Neural progenitor cell (in vitro differentiated cells): ENCODE results near the gene BRD7. TPM values are rescaled to one million over a fixed set of nuclear protein-coding genes. Genes with fewer than 3 reads are reported as not detected.

ENCODE experiments used
- DNase-seq: peaks from one replicate; pipeline ENCODE4 v3.0.0-alpha.2; 2016; ENCODE audit warnings: low spot score
- H2AFZ ChIP-seq: fragments of 200-600 bp; sonication (generic); replicated peaks from 2 replicates; pipeline ENCODE4 v1.6.1; 2016; ENCODE audit warnings: antibody characterized with exemption
- H3F3A ChIP-seq: fragments of 200-600 bp; sonication (generic); 2 replicates; pipeline ENCODE4 v1.6.1; 2016; ENCODE audit warnings: antibody characterized with exemption, low read depth
- H3K27ac ChIP-seq: fragments of 200-600 bp; sonication (generic); 2 replicates; pipeline ENCODE4 v1.5.1; 2016; ENCODE audit warnings: mild to moderate bottlenecking
- H3K27me3 ChIP-seq: fragments of 200-600 bp; sonication (generic); 2 replicates; pipeline ENCODE4 v1.6.1; 2016; ENCODE audit warnings: mild to moderate bottlenecking, moderate library complexity
- H3K36me3 ChIP-seq: fragments of 200-600 bp; sonication (generic); 2 replicates; pipeline ENCODE4 v1.5.1; 2016
- H3K4me1 ChIP-seq: fragments of 200-600 bp; sonication (generic); 2 replicates; pipeline ENCODE4 v1.6.1; 2016; ENCODE audit warnings: mixed run types
- H3K4me2 ChIP-seq: fragments of 200-600 bp; sonication (generic); 2 replicates; pipeline ENCODE4 v1.6.1; 2016
- H3K4me3 ChIP-seq: fragments of 200-600 bp; sonication (generic); 2 replicates; pipeline ENCODE4 v1.5.1; 2016
- H3K79me2 ChIP-seq: fragments of 200-600 bp; sonication (generic); 2 replicates; pipeline ENCODE4 v1.6.1; 2016; ENCODE audit warnings: low read depth
- H3K9ac ChIP-seq: fragments of 200-600 bp; sonication (generic); 2 replicates; pipeline ENCODE4 v1.6.1; 2016
- H3K9me3 ChIP-seq: fragments of 200-600 bp; sonication (generic); 2 replicates; pipeline ENCODE4 v1.5.1; 2016; ENCODE audit warnings: low read depth
- H4K20me1 ChIP-seq: fragments of 200-600 bp; sonication (generic); 2 replicates; pipeline ENCODE4 v1.6.1; 2016; ENCODE audit warnings: low read depth
- H3K27ac Mint-ChIP-seq: 3 replicates; pipeline ENCODE4 v1.8.0; 2021; ENCODE audit warnings: mixed read lengths
- H3K27me3 Mint-ChIP-seq: 2 replicates; pipeline ENCODE4 v1.8.0; 2022; ENCODE audit warnings: low read depth, mild to moderate bottlenecking, inconsistent platforms, moderate library complexity, mixed read lengths; ENCODE audit not compliant: insufficient read depth
- H3K36me3 Mint-ChIP-seq: 3 replicates; pipeline ENCODE4 v1.8.0; 2021; ENCODE audit warnings: mixed read lengths
- H3K4me1 Mint-ChIP-seq: 3 replicates; pipeline ENCODE4 v1.8.0; 2021; ENCODE audit warnings: mixed read lengths
- H3K4me3 Mint-ChIP-seq: 3 replicates; pipeline ENCODE4 v1.8.0; 2021; ENCODE audit warnings: mild to moderate bottlenecking, moderate library complexity, mixed read lengths
- H3K9me3 Mint-ChIP-seq: 3 replicates; pipeline ENCODE4 v1.8.0; 2020; ENCODE audit warnings: mixed read lengths
- CTCF ChIP-seq: fragments of 200-600 bp; sonication (generic); IDR thresholded peaks from 2 replicates; pipeline ENCODE4 v1.5.1; 2017; ENCODE audit warnings: antibody characterized with exemption, mild to moderate bottlenecking
- EZH2 ChIP-seq: fragments of 200-600 bp; sonication (generic); IDR thresholded peaks from 2 replicates; pipeline ENCODE4 v1.6.1; 2017; ENCODE audit warnings: antibody characterized with exemption, mild to moderate bottlenecking, moderate library complexity
- EZH2phosphoT487 ChIP-seq: fragments of 200-600 bp; sonication (generic); IDR thresholded peaks from 2 replicates; pipeline ENCODE4 v1.6.1; 2017; ENCODE audit warnings: antibody characterized with exemption
- total RNA-seq: library from RNA; depleted of rRNA; stranded (reverse); fragments of >200 nt; gene quantifications from 2 replicates; pipeline ENCODE4 v1.2.3, GENCODE V29; 2015; ENCODE audit warnings: low replicate concordance

The BRD7 gene
- total RNA-seq, 1 donor from 2014 or later: 164 TPM

GRCh38 chr16:50275428-50276325 lies 93.1 kb downstream of the BRD7 start:
- Histone ChIP-seq H3K27ac (no peak overlapping the region), H2AFZ (no peak overlapping the region), H3K79me2 (no peaks in the 10 kb centered on the region), H3K27me3 (no peaks in the 10 kb centered on the region), H4K20me1 (no peaks in the 10 kb centered on the region), H3K9ac (no peak overlapping the region), H3K36me3 (no peaks in the 10 kb centered on the region), H3K4me1 (no peaks in the 10 kb centered on the region), H3K4me3 (no peak overlapping the region), H3K9me3 (no peaks in the 10 kb centered on the region), H3K4me2 (no peak overlapping the region), H3F3A (no peaks in the 10 kb centered on the region)
- H3K4me1 Mint-ChIP-seq: no peaks in the 10 kb centered on the region
- H3K27ac Mint-ChIP-seq: no peak overlapping the region
- H3K4me3 Mint-ChIP-seq: no peak overlapping the region
- no peak for DNase-seq
- H3K27me3 Mint-ChIP-seq: peaks cover 4% of the 10 kb centered on the region
- H3K9me3 Mint-ChIP-seq: peaks cover 2% of the 10 kb centered on the region
- H3K36me3 Mint-ChIP-seq: no peaks in the 10 kb centered on the region
- TF ChIP-seq EZH2: no peak
- no peak for TF ChIP-seq EZH2phosphoT487
- no peak for TF ChIP-seq CTCF

- TF ChIP-seq EZH2phosphoT487 (no peak), EZH2 (no peak), CTCF (no peak)
- DNase-seq: no peak
Measured at GRCh38 chr16:50275098-50275415, 93.7 kb downstream of the BRD7 start.

GRCh38 chr16:50274326-50275097 lies 94.3 kb downstream of the BRD7 start:
- peaks cover 4% of the 10 kb centered on the region for H3K27me3 Mint-ChIP-seq
- H2AFZ ChIP-seq: no peak overlapping the region
- no peaks in the 10 kb centered on the region for H3K79me2 ChIP-seq
- H3K27me3 ChIP-seq: no peaks in the 10 kb centered on the region
- no peak for TF ChIP-seq EZH2
- TF ChIP-seq CTCF: no peak
- no peak for TF ChIP-seq EZH2phosphoT487
- no peaks in the 10 kb centered on the region for H3K4me1 ChIP-seq
- H3K4me2 ChIP-seq: no peak overlapping the region
- no peaks in the 10 kb centered on the region for H3K36me3 Mint-ChIP-seq
- DNase-seq: no peak
- no peaks in the 10 kb centered on the region for H3F3A ChIP-seq
- H3K4me1 Mint-ChIP-seq: no peaks in the 10 kb centered on the region
- no peak overlapping the region for H3K9ac ChIP-seq
- H3K36me3 ChIP-seq: no peaks in the 10 kb centered on the region
- H3K27ac ChIP-seq: no peak overlapping the region
- H3K4me3 ChIP-seq: no peak overlapping the region
- peaks cover 2% of the 10 kb centered on the region for H3K9me3 Mint-ChIP-seq
- peak overlapping the region; percentile 2 for H3K27ac Mint-ChIP-seq
- H4K20me1 ChIP-seq: no peaks in the 10 kb centered on the region
- H3K9me3 ChIP-seq: no peaks in the 10 kb centered on the region
- H3K4me3 Mint-ChIP-seq: no peak overlapping the region

More at GRCh38 chr16:50275098-50275415, 93.7 kb downstream of the BRD7 start:
- no peaks in the 10 kb centered on the region for H3F3A ChIP-seq
- H3K4me2 ChIP-seq: no peak overlapping the region
- H3K36me3 ChIP-seq: no peaks in the 10 kb centered on the region
- H3K4me1 ChIP-seq: no peaks in the 10 kb centered on the region
- Mint-ChIP-seq H3K27ac (no peak overlapping the region), H3K27me3 (peaks cover 4% of the 10 kb centered on the region), H3K4me1 (no peaks in the 10 kb centered on the region), H3K36me3 (no peaks in the 10 kb centered on the region), H3K9me3 (peaks cover 2% of the 10 kb centered on the region), H3K4me3 (no peak overlapping the region)
- H3K9me3 ChIP-seq: no peaks in the 10 kb centered on the region
- no peak overlapping the region for H3K4me3 ChIP-seq
- H3K27ac ChIP-seq: no peak overlapping the region
- no peaks in the 10 kb centered on the region for H4K20me1 ChIP-seq
- H3K9ac ChIP-seq: no peak overlapping the region
- no peak overlapping the region for H2AFZ ChIP-seq
- no peaks in the 10 kb centered on the region for H3K27me3 ChIP-seq
- H3K79me2 ChIP-seq: no peaks in the 10 kb centered on the region
